SIG-M5 (cell line): ENCODE data around the gene FAM151A.

Source experiments
- DNase-seq: peaks from one replicate; lab custom pipeline; 2025; lab: John Stamatoyannopoulos, UW

Gene FAM151A

DNA sequence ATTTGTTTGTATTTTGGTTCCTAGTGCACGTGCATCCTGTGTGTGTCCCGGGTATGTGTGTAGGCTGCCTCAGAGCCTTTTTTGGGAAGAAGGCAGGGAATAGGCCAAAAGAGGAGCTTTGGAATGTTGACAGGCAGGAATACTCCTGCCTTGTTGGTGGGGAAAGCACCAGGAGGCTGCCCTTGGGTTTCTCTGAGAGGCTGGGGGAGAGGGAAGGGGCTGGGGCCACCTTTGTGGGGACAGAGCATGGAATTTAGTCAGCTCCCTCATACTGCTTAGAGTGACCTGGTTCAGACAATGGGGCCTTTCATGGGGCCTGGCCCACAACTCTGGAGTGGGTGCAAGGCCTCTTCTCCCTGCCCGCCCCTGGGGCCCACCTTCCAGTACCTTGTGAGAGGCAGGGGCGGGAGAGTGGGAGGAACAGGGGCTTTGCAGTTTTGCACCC is 44.0 kb downstream of the FAM151A start:
- DNase-seq: no peak

DNA sequence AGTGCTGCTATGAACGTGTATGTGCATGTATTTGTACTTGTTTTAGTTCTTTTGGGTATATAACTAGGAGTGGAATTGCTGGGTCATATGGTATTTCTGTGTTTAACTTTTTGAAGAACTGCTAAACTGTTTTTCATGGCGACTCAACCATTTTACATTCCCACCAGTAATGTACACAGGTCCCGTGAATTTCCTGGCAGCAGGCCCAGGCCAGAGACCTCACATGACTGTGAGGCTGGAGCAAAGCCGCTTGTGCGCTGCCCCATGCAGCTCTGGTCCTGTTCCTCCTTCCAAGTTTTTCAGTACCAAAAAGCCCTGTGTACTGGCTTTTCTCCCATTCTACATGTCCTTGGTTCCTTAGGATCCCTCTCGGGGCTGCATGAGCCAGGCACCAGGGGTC is 45.7 kb downstream of the FAM151A start:
- no peak for DNase-seq

DNA sequence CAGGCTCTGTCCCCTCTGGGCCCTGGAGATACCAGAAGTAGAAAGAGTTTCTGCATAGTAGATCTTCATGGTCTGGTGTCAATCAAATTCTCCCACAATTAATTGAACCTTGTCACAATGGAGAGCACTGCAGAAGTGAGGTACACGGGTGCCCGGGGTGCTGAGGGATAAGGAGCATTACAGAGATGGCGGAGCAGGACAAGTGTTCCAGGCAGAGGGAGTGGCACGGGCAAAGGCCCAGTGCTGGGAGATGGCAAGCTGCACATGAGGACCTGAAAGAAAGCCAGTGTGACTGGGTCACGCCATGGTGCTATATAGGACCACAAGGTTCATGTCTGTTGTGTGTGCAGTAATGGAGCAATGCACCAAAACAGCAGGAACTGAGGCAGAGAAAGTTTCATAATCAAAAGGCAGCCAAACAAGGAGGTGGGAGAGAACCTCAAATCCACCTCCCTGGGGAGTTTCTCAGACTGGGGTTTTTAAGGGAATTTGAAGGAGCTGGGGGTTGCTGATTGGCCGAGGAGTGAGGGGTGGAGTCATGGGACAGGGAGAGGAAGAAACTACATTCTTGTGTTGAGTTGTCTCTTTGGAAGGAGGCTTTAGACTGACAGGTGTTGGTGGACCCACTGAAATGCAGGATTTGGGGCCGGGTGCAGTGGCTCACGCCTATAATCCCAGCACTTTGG is 47.6 kb downstream of the FAM151A start:
- DNase-seq: no peak

DNA sequence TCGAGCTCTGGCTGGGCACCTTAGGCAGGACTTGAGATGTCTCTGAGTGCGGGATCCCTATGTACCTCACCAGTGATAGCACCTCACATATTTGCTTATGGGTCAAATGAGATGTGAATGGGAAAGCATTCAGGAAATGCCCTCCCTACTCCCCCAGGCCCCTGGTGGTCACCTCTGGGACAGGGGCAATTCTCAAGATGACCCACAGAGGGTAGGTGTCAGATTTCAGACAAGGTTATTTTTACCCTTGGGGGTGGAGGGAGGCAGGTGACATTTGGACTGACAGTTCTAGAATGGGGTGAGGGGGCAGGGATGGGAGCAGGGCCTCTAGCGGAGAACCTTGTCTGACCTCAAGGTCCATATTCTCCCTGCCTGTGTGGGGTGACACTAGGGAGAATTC is 48.2 kb downstream of the FAM151A start:
- DNase-seq: no peak

DNA sequence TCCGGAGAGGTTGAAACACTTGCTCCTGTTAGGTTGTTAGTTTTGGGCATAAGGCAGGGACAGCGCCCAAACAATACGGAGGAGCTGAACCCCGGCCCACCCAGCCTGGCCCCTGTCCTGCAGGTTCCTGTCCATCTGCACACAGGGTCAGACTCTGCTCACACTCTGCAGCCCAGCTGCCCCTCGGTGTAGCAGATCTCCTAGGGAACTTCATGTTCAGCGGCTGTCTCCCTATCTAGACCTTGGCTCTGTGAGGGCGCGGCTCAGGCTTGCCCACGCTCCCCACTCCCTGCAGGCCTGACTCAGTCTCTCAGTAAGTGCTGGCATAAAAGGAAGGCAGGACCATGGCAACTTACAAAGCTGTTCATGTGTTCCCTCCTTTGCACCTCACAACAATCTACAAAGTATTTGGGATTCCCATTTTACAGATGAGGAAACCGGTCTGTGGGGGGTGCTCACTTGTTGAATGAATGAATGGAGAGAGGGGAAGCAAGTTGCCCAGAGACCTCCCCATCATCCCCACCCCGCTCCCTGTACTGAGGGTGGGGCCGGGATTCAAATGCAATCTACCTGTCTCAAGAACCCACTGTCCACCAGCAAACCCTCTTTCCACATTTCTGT is 49.1 kb downstream of the FAM151A start:
- DNase-seq: no peak

DNA sequence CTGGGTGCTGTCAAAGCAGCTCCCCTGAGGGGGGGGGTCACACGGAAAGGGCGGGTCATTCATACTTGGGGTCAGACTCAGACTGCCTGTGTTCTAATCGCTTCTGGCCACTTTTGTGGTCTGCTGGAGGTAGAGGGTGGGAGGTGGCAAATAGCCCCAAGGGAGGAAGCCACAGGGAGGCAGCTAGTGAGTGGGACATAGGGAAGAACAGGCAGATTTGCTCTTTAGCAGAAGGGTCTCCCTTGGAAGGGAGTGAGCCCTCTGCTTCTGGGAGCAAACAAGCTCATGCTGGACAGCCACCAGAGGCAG is 50.8 kb downstream of the FAM151A start:
- DNase-seq: no peak

DNA sequence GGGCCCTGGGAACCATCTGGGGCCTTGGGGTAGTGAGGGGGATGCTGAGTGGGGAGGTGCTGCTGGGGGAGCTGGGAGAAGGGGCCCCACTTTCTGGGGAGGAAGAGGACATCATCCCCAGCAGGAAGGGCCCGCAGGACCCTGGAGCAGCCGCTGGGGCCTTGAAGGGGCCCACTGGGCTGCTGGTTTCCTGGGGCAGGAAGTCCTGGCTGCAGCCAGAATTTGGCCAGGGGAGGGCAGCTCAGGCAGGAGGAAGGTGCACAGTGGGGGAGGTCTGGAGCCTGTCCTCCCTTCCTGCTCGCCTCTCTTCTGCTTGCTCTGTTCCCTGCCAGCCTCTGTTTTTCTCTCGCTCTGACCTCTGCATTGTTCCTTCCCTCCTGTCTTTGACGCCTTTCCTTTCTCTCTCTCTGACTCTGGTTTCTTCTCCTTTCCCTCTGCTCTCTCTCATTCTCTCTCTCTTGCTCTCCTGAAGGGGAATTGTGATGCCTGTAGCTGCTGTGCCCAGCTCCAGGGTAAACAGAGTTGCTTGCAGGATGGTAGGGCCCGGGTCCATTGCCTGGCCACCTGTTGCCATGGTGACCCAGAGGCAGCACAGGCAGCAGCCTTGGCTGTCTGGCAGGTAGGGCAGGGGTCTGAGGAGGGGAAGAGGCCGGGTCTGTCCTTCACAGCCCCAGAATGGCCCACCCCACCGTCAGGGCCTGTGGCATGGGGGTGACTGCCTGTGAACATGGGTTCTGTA is 51.4 kb downstream of the FAM151A start:
- no peak for DNase-seq

DNA sequence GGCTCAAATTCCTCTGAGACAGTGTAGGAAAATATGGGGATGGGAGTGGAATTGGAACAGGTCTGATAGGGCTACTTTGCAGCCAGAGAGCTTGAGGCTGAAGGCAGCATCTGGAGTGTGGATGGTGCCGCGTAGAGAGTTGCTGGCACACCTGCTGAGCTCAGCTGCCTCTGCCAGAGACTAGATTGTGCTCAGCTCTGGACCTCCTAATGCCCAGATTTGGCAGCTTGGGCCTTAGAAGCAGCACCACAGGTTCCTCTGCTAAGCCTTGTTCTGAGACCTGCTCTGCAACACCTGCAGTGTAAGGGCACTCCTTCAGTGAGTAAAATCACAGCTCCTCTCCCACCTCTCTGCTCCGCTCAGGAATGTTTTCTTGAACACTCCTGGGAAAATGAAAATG is 52.0 kb downstream of the FAM151A start:
- DNase-seq: no peak

DNA sequence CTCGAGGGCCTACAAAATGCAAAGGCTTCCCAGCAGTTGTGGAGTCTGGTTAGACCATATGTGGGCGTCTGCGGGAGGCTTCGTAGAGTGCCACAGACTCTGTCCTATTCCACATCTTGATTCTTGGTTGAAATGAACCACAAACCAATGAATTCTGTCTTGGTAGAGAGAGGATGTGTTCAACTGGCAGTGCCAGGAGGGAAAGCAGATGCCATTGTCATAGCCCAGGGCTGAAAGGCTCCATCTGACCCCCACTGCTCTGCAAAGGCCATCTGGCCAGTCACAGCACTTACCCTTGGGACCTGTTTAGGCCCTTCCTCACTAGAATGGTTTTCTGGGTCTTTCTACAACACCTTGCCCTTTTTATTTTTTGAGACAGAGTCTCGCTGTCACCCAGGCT is 53.2 kb downstream of the FAM151A start:
- no peak for DNase-seq

DNA sequence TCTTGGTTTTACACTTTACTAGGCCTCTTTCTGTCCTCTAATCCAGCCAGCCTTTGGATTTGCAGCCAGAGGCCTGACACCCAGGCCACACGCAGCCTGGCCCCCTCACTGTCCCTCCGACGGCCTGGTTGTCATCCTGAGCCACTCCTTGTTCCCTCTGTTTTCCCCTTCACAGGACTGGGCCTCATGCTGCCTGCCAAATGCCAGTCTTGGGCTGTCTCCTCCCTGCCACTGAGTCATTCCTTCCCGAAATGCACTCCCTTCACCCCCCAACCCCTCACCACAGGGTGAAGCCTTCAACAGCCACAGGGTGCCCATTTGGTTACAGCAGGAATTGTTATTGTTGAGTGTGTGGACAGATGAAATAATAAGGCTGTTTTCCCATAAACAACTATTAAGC is 54.0 kb downstream of the FAM151A start:
- DNase-seq: no peak

DNA sequence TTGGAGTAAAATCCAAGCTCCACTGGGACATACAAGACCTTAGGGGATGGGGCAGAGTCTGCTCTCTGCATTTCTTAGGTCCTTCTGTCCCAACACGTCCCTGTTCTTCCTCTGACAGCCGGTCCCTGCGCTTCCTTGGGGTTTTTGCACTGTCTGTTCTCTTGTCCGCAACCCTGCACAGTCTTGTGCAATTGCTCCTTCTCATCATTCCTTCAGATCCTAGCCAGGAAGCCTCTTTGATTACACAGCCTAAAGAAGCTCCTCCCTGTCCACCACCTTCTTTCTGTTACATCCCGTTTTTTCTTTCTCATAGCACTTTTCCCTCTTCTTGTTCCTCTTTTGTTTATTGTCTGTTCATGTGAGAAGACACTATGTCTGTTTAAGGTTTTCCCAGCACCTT is 55.4 kb downstream of the FAM151A start:
- no peak for DNase-seq

DNA sequence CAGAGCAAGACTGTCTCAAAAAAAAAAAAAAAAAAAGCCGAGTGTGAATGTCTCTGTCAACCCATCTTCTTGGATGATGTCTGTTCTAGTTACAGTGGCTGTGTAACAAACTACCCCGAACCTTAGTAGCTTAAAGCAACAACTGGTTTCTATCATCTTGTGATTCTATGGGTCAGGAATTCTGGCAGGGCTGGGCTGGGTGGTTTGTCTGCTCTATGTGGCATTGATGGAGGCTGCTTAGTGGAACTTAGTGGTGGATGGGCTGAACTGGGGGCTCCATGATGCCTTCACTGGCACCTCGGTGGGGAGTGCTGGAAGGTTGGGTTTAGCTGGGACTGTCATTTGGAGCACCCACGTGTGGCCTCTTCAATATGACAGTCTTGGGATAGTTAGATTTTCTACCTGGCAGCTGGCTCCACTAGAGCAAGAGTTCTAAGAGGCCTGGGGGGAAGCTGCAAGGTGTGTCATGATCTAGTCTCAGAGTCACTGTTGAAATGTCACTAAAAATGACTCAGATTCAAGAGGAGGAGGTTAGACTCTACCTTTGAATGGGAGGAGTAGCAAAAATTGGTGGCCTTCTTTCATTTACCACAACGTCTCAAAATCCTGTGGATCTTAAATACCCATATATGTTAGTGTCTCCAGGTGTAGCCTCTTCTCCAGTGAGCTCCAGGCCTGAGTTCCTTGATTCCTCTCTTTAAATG is 56.7 kb downstream of the FAM151A start:
- DNase-seq: no peak

DNA sequence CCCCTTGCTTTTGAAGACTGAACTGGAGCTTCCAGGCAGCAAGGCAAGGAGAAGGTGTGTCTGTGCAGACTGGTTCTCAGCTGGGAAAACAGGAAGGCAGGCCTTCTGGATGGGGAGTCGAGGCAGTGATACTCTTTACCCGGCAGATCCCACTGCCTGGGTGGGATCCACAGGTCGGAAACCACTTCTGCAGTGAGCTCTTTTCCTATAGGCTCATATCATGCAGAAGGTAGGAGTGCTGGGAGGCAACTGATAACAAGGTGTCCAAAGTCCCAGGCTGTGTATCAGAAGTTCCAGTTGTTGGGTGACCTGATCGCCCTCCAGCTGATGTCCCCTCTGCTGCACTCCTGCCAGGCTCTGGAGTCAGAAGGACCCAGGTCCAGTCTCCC is 58.2 kb downstream of the FAM151A start:
- DNase-seq: no peak

DNA sequence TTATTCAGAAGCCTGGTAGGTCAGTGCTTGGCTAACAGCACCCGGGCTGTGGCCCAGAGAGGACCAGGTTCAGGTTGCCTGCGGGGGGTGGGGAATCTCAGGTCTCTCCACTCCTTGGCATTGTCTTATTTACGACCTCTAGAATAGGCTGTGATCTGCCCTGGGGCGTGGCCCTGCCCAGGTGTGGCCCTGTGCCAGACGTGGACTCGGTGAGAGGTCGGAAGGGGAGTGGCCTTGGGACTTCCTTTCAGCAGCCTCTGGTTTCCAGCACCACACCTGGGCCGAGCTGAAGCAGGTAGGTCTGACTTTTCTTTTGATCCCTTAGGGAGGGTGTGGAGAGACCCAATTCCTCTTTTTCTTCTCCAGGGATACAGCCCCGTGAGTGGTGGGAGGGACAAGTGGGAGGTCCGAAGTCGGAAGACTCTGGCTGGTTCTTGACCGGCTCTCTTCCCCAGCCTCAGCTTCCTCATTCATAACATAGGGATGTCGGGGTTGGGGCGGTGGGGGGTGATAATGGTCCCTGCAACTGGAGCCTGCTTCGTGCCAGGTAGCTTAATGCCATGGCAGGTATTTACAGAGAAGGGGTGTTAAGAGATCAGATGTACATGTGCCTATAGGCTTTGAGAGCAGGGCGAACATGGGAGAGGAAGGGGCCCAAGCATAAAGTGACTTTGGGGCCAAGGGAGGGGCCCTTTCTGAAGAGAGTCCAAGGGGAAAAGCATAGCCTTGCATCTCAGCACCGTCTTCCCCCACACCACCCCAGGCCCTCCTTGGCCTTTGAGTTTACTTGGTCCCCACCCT is 58.8 kb downstream of the FAM151A start:
- DNase-seq: no peak

DNA sequence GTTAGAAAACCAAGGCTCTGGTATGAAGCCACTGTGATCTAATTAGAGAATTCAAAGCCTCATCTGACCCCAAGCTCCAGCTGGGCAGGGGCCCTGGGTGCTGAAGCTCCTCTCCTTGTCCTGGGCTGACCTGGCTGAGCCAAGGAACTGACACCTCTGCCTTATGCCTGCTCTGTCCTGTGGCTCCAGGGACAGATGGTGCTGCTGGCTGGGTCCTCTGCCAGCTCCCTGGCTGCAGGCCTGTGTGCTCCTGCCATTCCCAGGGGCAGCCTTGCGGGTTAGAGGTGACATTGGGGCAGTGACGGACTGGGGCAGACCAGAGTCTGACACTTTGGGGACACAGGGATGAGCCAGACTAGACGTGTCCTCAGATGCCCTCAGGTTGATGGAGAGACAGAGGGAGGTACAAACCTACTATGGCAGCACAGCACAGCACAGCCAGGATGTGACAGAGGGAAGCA is 63.5 kb downstream of the FAM151A start:
- no peak for DNase-seq
